LNCaP clone FGC (cell line): ENCODE results near the gene RFTN1.

ENCODE experiments used
- DNase-seq: peaks from one replicate; pipeline ENCODE4 v3.0.0-alpha.2; 2011; ENCODE audit warnings: low read depth
- H3K4me3 ChIP-seq: 2 replicates; pipeline ENCODE4 v1.5.1; 2011; ENCODE audit warnings: mild to moderate bottlenecking, low read depth, low read length, control low read depth
- CTCF ChIP-seq: IDR thresholded peaks from 2 replicates; pipeline ENCODE4 v1.5.1; 2012; ENCODE audit warnings: mild to moderate bottlenecking; ENCODE audit not compliant: control insufficient read depth, insufficient read depth; ENCODE audit errors: extremely low read depth

The RFTN1 gene

GRCh38 chr3:16381426-16381825 is 132.1 kb downstream of the RFTN1 start:
- DNase-seq, result no peak
- H3K4me3 ChIP-seq, result no peak overlapping the region
- no peak for TF ChIP-seq CTCF

DNA sequence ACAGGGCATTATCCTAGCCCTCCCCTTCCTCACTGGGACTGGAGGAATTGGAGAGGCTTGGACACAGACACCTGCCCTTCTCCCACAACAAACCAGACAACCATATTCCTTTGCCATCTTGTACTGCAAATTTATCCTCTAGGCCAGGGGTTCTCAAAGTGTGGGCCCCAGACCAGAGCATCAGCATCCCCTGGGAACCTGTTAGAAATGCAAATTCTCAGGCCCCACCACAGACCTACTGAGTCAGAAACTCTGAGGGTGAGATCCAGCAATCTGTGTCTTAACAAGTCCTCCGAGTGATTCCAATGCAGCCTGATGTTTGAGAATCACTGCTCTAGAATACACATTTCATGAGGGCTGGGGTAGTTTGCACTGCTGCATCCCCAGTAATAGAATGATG is 133.1 kb downstream of the RFTN1 start:
- TF ChIP-seq CTCF, result no peak
- no peak overlapping the region for H3K4me3 ChIP-seq

GRCh38 chr3:16379838-16380237 is 133.7 kb downstream of the RFTN1 start:
- no peak overlapping the region for H3K4me3 ChIP-seq
- TF ChIP-seq CTCF, result no peak
- DNase-seq, result no peak

More for the DNA sequence above, 133.1 kb downstream of the RFTN1 start:
- no peak for DNase-seq

DNA sequence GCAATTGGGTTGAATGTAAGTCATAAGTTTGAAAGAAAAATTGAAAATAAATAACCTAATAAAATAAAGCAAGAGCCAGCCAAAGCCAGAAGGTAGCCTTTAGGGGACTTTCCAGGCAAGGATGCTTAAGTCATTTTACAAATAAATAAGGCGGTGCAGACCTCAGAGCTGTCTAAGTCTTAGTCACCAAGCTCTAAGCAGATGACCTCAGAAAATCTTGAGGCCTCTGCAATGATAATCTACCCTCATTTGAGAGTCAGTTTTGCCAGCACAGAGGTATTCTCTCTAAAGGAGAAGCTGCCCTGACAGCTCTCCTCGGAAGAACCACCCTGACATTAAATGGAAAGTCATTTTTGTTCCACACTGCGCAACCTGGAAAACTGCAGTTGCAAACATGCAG is 134.6 kb downstream of the RFTN1 start:
- TF ChIP-seq CTCF, result no peak
- no peak for DNase-seq
- no peak overlapping the region for H3K4me3 ChIP-seq

DNA sequence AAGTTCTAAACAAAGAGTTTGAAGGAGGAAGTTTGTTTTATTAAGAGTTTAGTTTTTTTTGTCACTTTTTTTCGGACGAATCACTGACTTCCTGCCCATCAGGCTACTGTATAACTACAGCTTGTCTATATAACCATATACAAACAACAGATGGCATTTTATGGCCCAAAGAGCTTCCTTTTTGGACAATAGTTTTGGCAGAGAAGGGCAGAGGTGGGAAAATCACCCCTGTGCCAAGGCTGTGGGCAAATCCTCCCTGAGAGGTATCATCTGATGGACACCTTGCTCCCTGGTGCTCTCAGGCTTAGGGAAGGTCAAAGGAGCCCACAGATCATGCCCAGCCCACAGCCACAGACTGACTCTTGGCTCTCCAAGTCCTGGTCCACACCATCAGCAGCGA is 135.1 kb downstream of the RFTN1 start:
- TF ChIP-seq CTCF, result no peak
- H3K4me3 ChIP-seq, result no peak overlapping the region
- no peak for DNase-seq

DNA sequence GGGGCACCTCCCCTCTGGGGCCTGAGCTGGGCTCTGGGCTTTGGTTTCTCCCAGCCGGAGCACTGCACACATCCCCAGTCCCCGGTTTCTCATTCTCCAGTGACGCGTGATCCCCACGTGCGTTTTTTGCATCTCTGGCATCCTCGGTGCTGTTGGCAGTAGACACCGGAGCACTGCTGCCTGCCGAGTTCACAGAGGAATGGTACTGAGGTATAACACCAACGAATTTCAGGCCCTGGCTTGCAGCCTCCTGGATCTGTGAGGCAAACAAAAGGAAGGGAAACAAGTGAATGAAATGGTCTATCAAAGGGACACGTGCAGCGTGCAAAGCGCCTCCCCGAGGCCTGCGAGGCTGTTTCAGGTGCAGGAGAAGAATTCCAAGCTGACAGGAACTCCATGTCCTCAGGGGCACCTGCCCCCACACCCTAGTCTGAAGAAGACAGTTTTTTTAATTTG is 135.6 kb downstream of the RFTN1 start:
- no peak overlapping the region for H3K4me3 ChIP-seq
- DNase-seq, result no peak
- TF ChIP-seq CTCF, result no peak

- no peak for TF ChIP-seq CTCF
- DNase-seq, result no peak
- H3K4me3 ChIP-seq, result no peak overlapping the region
Measured at GRCh38 chr3:16377196-16377595, 136.3 kb downstream of the RFTN1 start.
